Measurements from ENCODE around the gene KRTAP10-3.

GRCh38 chr21:44530903-44531605 lies 27.5 kb downstream of the KRTAP10-3 start:
- no peak for TF ChIP-seq CTCF (conservative IDR thresholded peaks at IDR 0.05; ENCODE audit: low read depth, low read length)
- no peak for TF ChIP-seq EZH2 (IDR thresholded peaks at IDR 0.05; ENCODE audit: borderline replicate concordance, low read depth, low read length, poor library complexity, severe bottlenecking)

Measured in A673 (cell line).